Panc1 (cell line): ENCODE data around the gene PRPF31.

Experiments used
- CTCF ChIP-seq: fragments of 450-650 bp; IDR thresholded peaks from 2 replicates; pipeline ENCODE4 v1.5.1; 2017; ENCODE audit warnings: mild to moderate bottlenecking
- POLR2AphosphoS5 ChIP-seq: IDR thresholded peaks from 2 replicates; pipeline ENCODE4 v1.6.1; 2012; ENCODE audit warnings: mild to moderate bottlenecking, low read depth, low read length, moderate library complexity
- TCF7L2 ChIP-seq: IDR thresholded peaks from 2 replicates; pipeline ENCODE4 v1.6.1; 2011; ENCODE audit warnings: mild to moderate bottlenecking, low read depth, low read length, inconsistent platforms

- no peak for TF ChIP-seq CTCF
- no peak for TF ChIP-seq POLR2AphosphoS5
- TF ChIP-seq TCF7L2: no peak
Measured at GRCh38 chr19:54121259-54121658, 5.7 kb downstream of the PRPF31 start.
